ENCODE measurements around the gene TNNC1.

The TNNC1 gene

GRCh38 chr3:52487050-52487787 lies 33.4 kb upstream of the TNNC1 start:
- ChIA-PET POLR2A (no interaction called here), CTCF (interaction anchor here (1.8 kb wide), 1 partner anchor 16 kb away, joined by 6 read pairs; no protein-coding TSS in a partner anchor)
- TF ChIP-seq CTCF (IDR thresholded peaks at IDR 0.05; ENCODE audit: control extremely low read depth, extremely low read depth, low read depth, missing control alignments), result no peak
- DNase-seq (ENCODE audit: extremely low spot score), result no peak

GRCh38 chr3:52484680-52485461 lies 31.0 kb upstream of the TNNC1 start:
- DNase-seq (ENCODE audit: extremely low spot score), result no peak
- ChIA-PET CTCF (interaction anchor here (1.5 kb wide), 1 partner anchor 26 kb away, joined by 4 read pairs; no protein-coding TSS in a partner anchor), POLR2A (no interaction called here)
- TF ChIP-seq CTCF (IDR thresholded peaks at IDR 0.05; ENCODE audit: control extremely low read depth, extremely low read depth, low read depth, missing control alignments), result no peak

- no peak for TF ChIP-seq CTCF (IDR thresholded peaks at IDR 0.05; ENCODE audit: control extremely low read depth, extremely low read depth, low read depth, missing control alignments)
- POLR2A ChIA-PET, result no interaction called here
- no peak for DNase-seq (ENCODE audit: extremely low spot score)
- CTCF ChIA-PET, result no interaction called here
Observed at GRCh38 chr3:52483577-52484381, 29.9 kb upstream of the TNNC1 start.

GRCh38 chr3:52483081-52483480 lies 29.2 kb upstream of the TNNC1 start:
- POLR2A ChIA-PET, result no interaction called here
- TF ChIP-seq CTCF (IDR thresholded peaks at IDR 0.05; ENCODE audit: control extremely low read depth, extremely low read depth, low read depth, missing control alignments), result no peak
- CTCF ChIA-PET, result interaction anchor here (0.8 to 1.5 kb wide), 3 partner anchors 8 to 37 kb away, joined by 3 to 4 read pairs (median 3); no protein-coding TSS in a partner anchor
- no peak for DNase-seq (ENCODE audit: extremely low spot score)

- peak; percentile 36 for TF ChIP-seq CTCF (IDR thresholded peaks at IDR 0.05; ENCODE audit: control extremely low read depth, extremely low read depth, low read depth, missing control alignments)
- no peak for DNase-seq (ENCODE audit: extremely low spot score)
- ChIA-PET CTCF (interaction anchor here (0.8 to 1.5 kb wide), 6 partner anchors 9 to 36 kb away, joined by 3 to 4 read pairs (median 4); no protein-coding TSS in a partner anchor), POLR2A (no interaction called here)
Observed at GRCh38 chr3:52481819-52482521, 28.1 kb upstream of the TNNC1 start.

Data from GM10248 (cell line).